ENCODE data around the gene GTF2E1. TPM values are rescaled to one million over a fixed set of nuclear protein-coding genes. Genes with fewer than 3 reads are reported as not detected.

GTF2E1 gene
- total RNA-seq, 1 donor from 2014 or later: 22.9 TPM

DNA sequence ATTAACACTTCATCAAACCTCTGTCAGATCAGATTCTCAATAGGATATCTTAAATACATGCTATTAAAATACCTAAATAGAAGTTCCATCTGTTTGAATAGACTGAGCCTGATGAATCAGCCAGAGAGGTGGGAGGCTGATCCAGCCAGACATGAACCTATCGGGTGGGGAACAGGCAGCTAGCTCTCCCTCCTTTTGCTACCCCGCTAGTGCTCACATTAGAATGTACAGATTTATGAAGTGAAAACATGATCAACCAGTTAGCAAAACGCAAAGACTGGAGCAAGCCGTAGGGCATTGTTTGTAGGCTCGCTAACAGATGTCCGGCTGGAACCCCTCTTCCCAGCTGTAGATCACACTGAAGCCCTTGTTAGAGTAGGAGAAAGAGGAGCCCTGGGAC lies 54.4 kb downstream of the GTF2E1 start:
- no peak overlapping the region for H3K4me3 Mint-ChIP-seq
- ATAC-seq (ENCODE audit: low read depth) (no peak), DNase-seq (no peak)
- intact Hi-C loops (cut with micrococcal nuclease): loop anchor here (10.0 kb wide), 1 partner anchor 1912 kb away; no protein-coding TSS in a partner anchor
- no peaks in the 10 kb centered on the region for H3K4me1 Mint-ChIP-seq
- ChIA-PET CTCF (interaction anchor here (1.3 kb wide), 1 partner anchor 15 kb away, joined by 3 read pairs; no protein-coding TSS in a partner anchor), POLR2A (no interaction called here)
- no peaks in the 10 kb centered on the region for H3K36me3 Mint-ChIP-seq (ENCODE audit: low read depth)
- no peak overlapping the region for H3K27ac Mint-ChIP-seq
- no peak for TF ChIP-seq CTCF (IDR thresholded peaks at IDR 0.05)
- H3K9me3 Mint-ChIP-seq: no peaks in the 10 kb centered on the region
- H3K27me3 Mint-ChIP-seq: no peaks in the 10 kb centered on the region

DNA sequence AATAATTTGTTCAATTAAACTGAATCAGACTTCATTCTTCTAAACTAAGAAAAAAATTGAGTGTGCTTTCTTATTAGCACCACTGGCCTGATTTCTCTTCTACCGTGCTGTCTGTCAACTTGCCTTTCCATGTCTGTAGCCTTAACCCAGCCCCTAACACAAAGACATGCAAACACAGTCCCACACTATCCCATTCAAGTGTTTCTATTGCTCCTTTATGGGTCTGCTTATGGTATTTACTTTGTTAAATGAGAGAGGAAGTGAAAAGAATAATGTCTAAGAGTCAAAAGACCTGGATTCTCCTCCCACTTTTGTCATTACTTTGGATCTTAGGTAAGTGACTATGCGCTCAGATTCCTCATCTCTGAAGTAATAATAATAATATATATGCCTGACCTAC lies 55.3 kb downstream of the GTF2E1 start:
- H3K4me3 Mint-ChIP-seq: no peak overlapping the region
- ChIA-PET POLR2A (no interaction called here), CTCF (interaction anchor here (1.3 kb wide), 1 partner anchor 14 kb away, joined by 3 read pairs; no protein-coding TSS in a partner anchor)
- no peak for DNase-seq
- H3K27ac Mint-ChIP-seq: no peak overlapping the region
- H3K4me1 Mint-ChIP-seq: no peaks in the 10 kb centered on the region
- no peak for ATAC-seq (ENCODE audit: low read depth)
- intact Hi-C loops (cut with micrococcal nuclease): loop anchor here (10.0 kb wide), 1 partner anchor 1913 kb away; no protein-coding TSS in a partner anchor
- no peaks in the 10 kb centered on the region for H3K9me3 Mint-ChIP-seq
- no peaks in the 10 kb centered on the region for H3K27me3 Mint-ChIP-seq
- no peak for TF ChIP-seq CTCF (IDR thresholded peaks at IDR 0.05)
- no peaks in the 10 kb centered on the region for H3K36me3 Mint-ChIP-seq (ENCODE audit: low read depth)

GRCh38 chr3:120798346-120798745 lies 55.8 kb downstream of the GTF2E1 start:
- TF ChIP-seq CTCF (IDR thresholded peaks at IDR 0.05): no peak
- POLR2A ChIA-PET: no interaction called here
- Mint-ChIP-seq H3K27me3 (no peaks in the 10 kb centered on the region), H3K36me3 (ENCODE audit: low read depth) (no peaks in the 10 kb centered on the region), H3K9me3 (no peaks in the 10 kb centered on the region), H3K4me1 (no peaks in the 10 kb centered on the region), H3K27ac (no peak overlapping the region), H3K4me3 (no peak overlapping the region)
- intact Hi-C loops (cut with micrococcal nuclease): loop anchor here (10.0 kb wide), 1 partner anchor 1914 kb away; no protein-coding TSS in a partner anchor
- DNase-seq: no peak
- ATAC-seq (ENCODE audit: low read depth): no peak
- CTCF ChIA-PET: interaction anchor here (1.3 kb wide), 1 partner anchor 13 kb away, joined by 3 read pairs; no protein-coding TSS in a partner anchor

DNA sequence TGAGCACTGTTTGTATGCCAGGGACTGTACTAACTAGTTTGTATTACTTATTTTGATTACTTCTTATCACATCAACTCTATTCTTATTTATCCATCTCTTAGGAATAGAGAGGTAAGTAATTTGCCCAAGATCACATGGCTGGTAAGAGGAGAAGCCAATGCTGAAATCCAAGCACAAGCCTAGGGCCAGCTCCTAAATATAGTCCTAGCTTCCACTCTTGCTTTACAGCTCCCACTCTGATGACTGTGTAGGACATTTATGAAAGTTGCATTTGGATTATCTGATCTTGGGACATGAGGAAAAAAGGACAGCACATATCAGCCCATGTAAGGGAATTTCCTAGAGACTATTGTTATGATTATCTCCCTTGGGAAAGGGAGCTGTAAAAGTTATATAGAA lies 58.1 kb downstream of the GTF2E1 start:
- Mint-ChIP-seq H3K27ac (no peak overlapping the region), H3K27me3 (peaks cover 4% of the 10 kb centered on the region), H3K4me1 (no peaks in the 10 kb centered on the region), H3K4me3 (no peak overlapping the region), H3K9me3 (no peaks in the 10 kb centered on the region), H3K36me3 (ENCODE audit: low read depth) (no peaks in the 10 kb centered on the region)
- DNase-seq (no peak), ATAC-seq (ENCODE audit: low read depth) (no peak)
- intact Hi-C loops (cut with micrococcal nuclease): no loop called here
- no peak for TF ChIP-seq CTCF (IDR thresholded peaks at IDR 0.05)
- POLR2A ChIA-PET: no interaction called here
- CTCF ChIA-PET: no interaction called here

DNA sequence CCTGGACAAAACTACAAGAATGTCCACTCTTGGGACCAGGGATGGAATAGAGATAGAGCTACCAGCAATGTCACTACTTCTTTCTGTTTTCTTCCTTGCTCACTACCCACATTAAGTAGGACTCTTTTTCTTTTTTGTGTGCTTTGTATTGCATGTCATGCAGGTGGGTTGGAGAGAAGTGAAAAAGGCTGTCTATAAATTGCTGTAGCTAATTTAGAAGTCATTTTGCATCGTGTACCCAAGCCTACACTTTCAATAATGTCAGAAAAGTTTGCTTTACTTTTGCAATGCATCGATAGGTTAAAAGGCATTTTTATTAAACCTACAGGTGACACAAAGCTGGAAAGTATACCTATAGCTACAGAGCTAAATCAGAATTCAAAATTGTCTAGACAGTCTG lies 58.9 kb downstream of the GTF2E1 start:
- DNase-seq (no peak), ATAC-seq (ENCODE audit: low read depth) (no peak)
- Mint-ChIP-seq H3K27me3 (peaks cover 4% of the 10 kb centered on the region), H3K4me3 (no peak overlapping the region), H3K4me1 (no peaks in the 10 kb centered on the region), H3K27ac (no peak overlapping the region), H3K9me3 (no peaks in the 10 kb centered on the region), H3K36me3 (ENCODE audit: low read depth) (no peaks in the 10 kb centered on the region)
- TF ChIP-seq CTCF (IDR thresholded peaks at IDR 0.05): no peak
- CTCF ChIA-PET: no interaction called here
- POLR2A ChIA-PET: no interaction called here
- intact Hi-C loops (cut with micrococcal nuclease): no loop called here

All from activated B cell treated with CpG ODN at 0.5 μM for 24 hours (primary cell).